Transverse colon (tissue), 4 donors: ENCODE measurements around the gene PLA2G4D. TPM values are rescaled to one million over a fixed set of nuclear protein-coding genes. Genes with fewer than 3 reads are reported as not detected.

Experiments used
- DNase-seq: peaks from one replicate; pipeline ENCODE4 v3.0.0-alpha.2; 2019
- H3K27ac ChIP-seq, 4 donors: fragments of 200-600 bp; sonication (generic); 2 replicates each; pipeline ENCODE4 v1.5.1; 2016 to 2018; ENCODE audit warnings: inconsistent platforms in 4 of 4
- H3K27me3 ChIP-seq: fragments of 200-600 bp; sonication (generic); 2 replicates; pipeline ENCODE4 v1.5.1; 2017; ENCODE audit warnings: inconsistent platforms
- H3K36me3 ChIP-seq, 4 donors: fragments of 200-600 bp; sonication (generic); 2 replicates each; pipeline ENCODE4 v1.5.1; 2017 to 2019; ENCODE audit warnings: inconsistent platforms in 4 of 4
- H3K4me1 ChIP-seq, 4 donors: fragments of 200-600 bp; sonication (generic); 2 replicates each; pipeline ENCODE4 v1.5.1; 2017 to 2020; ENCODE audit warnings: inconsistent platforms in 4 of 4
- H3K4me3 ChIP-seq, 4 donors: fragments of 200-600 bp; sonication (generic); 1 replicate in 1 of 4; 2 replicates in 3 of 4; pipeline versions ENCODE4 v1.5.1 to v1.6.1; 2017 to 2019; ENCODE audit warnings: inconsistent platforms in 4 of 4
- H3K9me3 ChIP-seq, 2 donors: fragments of 200-600 bp; sonication (generic); 2 replicates each; pipeline ENCODE4 v1.5.1; 2017 to 2019; ENCODE audit warnings: inconsistent platforms in 2 of 2
- EP300 ChIP-seq: sonication (generic); formaldehyde crosslinking; IDR thresholded peaks from one replicate; pipeline ENCODE4 v1.6.1; 2017; ENCODE audit warnings: antibody characterized with exemption, low read depth
- POLR2A ChIP-seq: fragments of 450-650 bp; IDR thresholded peaks from one replicate; pipeline ENCODE4 v1.6.1; 2016; ENCODE audit warnings: antibody characterized with exemption, mild to moderate bottlenecking, moderate library complexity
- POLR2AphosphoS5 ChIP-seq, 3 donors: sonication (generic); formaldehyde crosslinking; IDR thresholded peaks; one replicate each; pipeline ENCODE4 v1.6.1; 2016; ENCODE audit warnings: antibody characterized with exemption in 3 of 3
- WGBS, 2 donors: methylation state at CpG; one replicate each; pipeline ENCODE4 v1.1.5; 2018; ENCODE audit warnings: low coverage in 1 of 2; 5-methylcytosine and 5-hydroxymethylcytosine counted together
- in situ Hi-C, 4 donors: fragments of 200-750 bp; cut with MboI; loops; one replicate each; pipeline versions ENCODE4 v1.15.0 to v1.15.1; 2017; ENCODE audit warnings: low sequenced_read_pairs in 3 of 4, low pct_ligation_motif_present in 1 of 4, low pct_unique_long_range_greater_than_20kb in 1 of 4
- intact Hi-C: fragments of 100-400 bp; cut with DNase I; formaldehyde crosslinking; loops from one replicate; pipeline ENCODE4 v1.15.1; 2023; ENCODE audit warnings: low total_unique reads
- total RNA-seq, 4 donors: library from RNA; depleted of rRNA; stranded (reverse); fragments of >200 nt; gene quantifications; one replicate each; pipeline ENCODE4 v1.1.0, GENCODE V29; 2016
- TF ChIP-seq, protein P1 (sequence below), 5 experiments: fragments of 200-600 bp in 3 of 5; fragments of 450-650 bp in 2 of 5; sonication (generic) in 3 of 5; IDR thresholded peaks; 1 replicate in 2 of 5; 2 replicates in 3 of 5; pipeline ENCODE4 v1.5.1; 2016 to 2017; ENCODE audit warnings: antibody characterized with exemption in 5 of 5, inconsistent platforms in 3 of 5, mild to moderate bottlenecking in 2 of 5, moderate library complexity in 1 of 5

The PLA2G4D gene
- total RNA-seq, 4 donors from 2014 or later, result 0.16 TPM; not detected in 3

DNA sequence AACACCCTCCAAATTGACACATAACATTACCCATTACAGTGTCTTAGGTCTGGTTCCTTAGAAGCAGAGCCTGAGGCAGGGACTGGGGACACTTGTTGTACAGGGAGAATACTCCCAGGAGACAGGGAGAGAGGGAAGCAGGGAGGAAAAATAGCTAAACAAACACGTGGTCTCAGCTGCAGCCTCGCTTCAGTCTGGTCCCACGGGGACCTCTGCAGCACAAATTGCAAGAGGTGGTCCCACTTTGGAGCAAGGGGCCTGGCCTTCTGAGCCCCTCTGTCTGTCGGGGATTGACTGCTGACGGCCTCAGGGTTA is 25.0 kb upstream of the PLA2G4D start:
- no peak for DNase-seq
- no peaks in the 10 kb centered on the region for H3K9me3 ChIP-seq
- no peak overlapping the region for H3K4me3 ChIP-seq
- peak overlapping the region; percentile 13 to 66 (median 58) for H3K27ac ChIP-seq
- H3K4me1 ChIP-seq, result peaks cover 0 to 6% (median 5%) of the 10 kb centered on the region in 4 donors
- no peaks in the 10 kb centered on the region for H3K27me3 ChIP-seq
- in situ Hi-C loops (no loop called here), intact Hi-C loops (no loop called here)
- no peaks in the 10 kb centered on the region for H3K36me3 ChIP-seq
- TF ChIP-seq, protein P1, sequence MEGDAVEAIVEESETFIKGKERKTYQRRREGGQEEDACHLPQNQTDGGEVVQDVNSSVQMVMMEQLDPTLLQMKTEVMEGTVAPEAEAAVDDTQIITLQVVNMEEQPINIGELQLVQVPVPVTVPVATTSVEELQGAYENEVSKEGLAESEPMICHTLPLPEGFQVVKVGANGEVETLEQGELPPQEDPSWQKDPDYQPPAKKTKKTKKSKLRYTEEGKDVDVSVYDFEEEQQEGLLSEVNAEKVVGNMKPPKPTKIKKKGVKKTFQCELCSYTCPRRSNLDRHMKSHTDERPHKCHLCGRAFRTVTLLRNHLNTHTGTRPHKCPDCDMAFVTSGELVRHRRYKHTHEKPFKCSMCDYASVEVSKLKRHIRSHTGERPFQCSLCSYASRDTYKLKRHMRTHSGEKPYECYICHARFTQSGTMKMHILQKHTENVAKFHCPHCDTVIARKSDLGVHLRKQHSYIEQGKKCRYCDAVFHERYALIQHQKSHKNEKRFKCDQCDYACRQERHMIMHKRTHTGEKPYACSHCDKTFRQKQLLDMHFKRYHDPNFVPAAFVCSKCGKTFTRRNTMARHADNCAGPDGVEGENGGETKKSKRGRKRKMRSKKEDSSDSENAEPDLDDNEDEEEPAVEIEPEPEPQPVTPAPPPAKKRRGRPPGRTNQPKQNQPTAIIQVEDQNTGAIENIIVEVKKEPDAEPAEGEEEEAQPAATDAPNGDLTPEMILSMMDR (IDR thresholded peaks at IDR 0.05), result no peak
- TF ChIP-seq EP300 (no peak), POLR2AphosphoS5 (IDR thresholded peaks at IDR 0.05) (no peak), POLR2A (no peak)
- 49 to 53% methylated on average over 3 to 5 of the region's 5 CpGs for WGBS, 2 donors

DNA sequence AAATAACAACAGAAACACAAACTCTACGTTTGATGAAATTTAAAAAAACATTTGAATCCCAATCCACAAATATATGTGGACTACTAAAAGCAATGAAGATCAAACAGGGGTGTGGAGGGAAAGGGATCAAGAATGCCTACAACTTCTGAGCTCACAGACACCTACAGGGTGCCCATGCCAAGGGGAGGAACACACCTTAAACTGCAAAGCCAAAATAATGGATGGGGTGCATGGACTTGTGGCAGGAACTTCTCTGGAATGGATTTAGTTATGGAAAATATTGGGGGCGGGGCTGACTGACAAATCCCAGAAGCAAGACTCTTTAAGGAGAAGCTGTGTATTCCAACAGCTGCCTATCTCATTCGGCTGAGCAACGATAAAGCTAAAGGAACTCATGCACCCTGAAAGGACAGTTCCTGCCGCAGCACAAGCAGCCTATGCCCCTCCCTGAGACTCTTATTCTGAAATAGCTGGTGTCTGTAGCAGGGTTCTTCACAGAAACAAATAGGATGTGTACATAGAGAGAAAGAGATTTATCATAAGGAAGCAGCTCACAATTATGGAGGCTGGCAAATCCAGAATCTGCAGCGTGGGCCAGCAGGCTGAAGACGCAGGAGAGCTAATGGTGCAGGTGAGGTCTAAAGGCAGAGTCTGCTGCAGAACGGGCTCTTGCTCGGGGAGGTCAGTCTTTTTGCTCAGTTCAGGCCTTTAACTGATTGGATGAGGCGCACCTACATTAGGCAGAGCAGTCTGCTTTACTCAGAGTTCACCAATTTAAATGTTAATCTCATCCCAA is 24.5 kb upstream of the PLA2G4D start:
- intact Hi-C loops (no loop called here), in situ Hi-C loops (no loop called here)
- peak; percentile 41 for DNase-seq
- Histone ChIP-seq H3K27me3 (no peaks in the 10 kb centered on the region), H3K4me1 (peaks cover 0 to 6% (median 5%) of the 10 kb centered on the region in 4 donors), H3K36me3 (no peaks in the 10 kb centered on the region), H3K9me3 (no peaks in the 10 kb centered on the region), H3K4me3 (no peak overlapping the region), H3K27ac (peak overlapping the region; percentile 13 to 66 (median 58))
- WGBS, 2 donors, result 19 to 21% methylated on average over 6 to 10 of the region's 10 CpGs
- TF ChIP-seq, protein P1 (IDR thresholded peaks at IDR 0.05), result no peak
- TF ChIP-seq POLR2AphosphoS5 (IDR thresholded peaks at IDR 0.05), result no peak
- no peak for TF ChIP-seq POLR2A
- TF ChIP-seq EP300, result no peak

DNA sequence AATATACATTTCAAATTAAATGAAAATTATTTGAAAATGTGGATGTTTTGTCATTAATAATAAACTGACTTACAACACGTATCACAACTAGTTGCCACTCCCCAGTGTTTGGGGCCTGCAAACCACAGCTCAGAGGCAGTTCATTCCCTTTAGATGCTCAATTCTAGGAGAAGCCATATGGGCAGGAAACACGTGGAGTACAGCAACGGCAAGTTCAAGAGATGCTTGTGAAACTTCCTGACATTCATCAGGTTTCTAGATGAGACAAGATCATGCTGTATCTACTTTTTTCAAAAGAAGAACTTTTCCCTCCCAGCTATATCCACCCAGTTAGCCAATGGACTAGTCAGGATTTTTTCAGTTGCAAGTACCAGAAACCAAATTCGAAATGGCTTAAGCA is 17.6 kb upstream of the PLA2G4D start:
- H3K4me1 ChIP-seq, result peaks cover 0 to 22% (median 8%) of the 10 kb centered on the region in 4 donors
- in situ Hi-C loops (no loop called here), intact Hi-C loops (no loop called here)
- no peak overlapping the region for H3K4me3 ChIP-seq
- no peak for DNase-seq
- H3K27me3 ChIP-seq, result no peaks in the 10 kb centered on the region
- H3K36me3 ChIP-seq, result no peaks in the 10 kb centered on the region
- no peak for TF ChIP-seq EP300
- TF ChIP-seq, protein P1 (IDR thresholded peaks at IDR 0.05), result no peak
- TF ChIP-seq POLR2AphosphoS5 (IDR thresholded peaks at IDR 0.05), result no peak
- no peak for TF ChIP-seq POLR2A
- H3K27ac ChIP-seq, result peak overlapping the region in 1 of 4 donors; percentile 21
- H3K9me3 ChIP-seq, result no peaks in the 10 kb centered on the region
- 50 to 81% methylated on average over 2 to 4 of the region's 4 CpGs for WGBS, 2 donors

DNA sequence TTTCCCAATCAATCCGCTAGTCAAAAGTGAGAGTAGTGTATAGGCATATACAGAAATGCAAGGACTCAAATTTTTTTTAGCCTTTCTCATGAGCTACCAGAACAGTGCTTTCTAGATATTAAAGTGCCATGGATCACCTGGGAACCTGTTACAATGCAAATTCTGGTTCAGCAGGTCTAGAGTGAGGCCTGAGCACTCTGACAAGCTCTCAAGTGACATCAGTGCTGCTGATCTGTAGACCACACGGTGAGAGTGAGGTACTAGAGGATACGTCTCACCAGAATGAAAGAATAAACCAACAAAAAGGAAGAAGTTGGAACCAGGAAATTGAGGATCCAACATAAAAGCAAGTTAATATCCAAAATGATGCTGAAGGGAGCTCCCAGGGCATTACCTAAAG is 16.0 kb upstream of the PLA2G4D start:
- H3K4me1 ChIP-seq, result peaks cover 7 to 35% (median 17%) of the 10 kb centered on the region in 4 donors
- no peaks in the 10 kb centered on the region for H3K9me3 ChIP-seq
- in situ Hi-C loops, result no loop called here
- H3K4me3 ChIP-seq, result no peak overlapping the region
- H3K27ac ChIP-seq, result no peak overlapping the region
- no peaks in the 10 kb centered on the region for H3K27me3 ChIP-seq
- intact Hi-C loops, result no loop called here
- 70 to 73% methylated on average over 3 of the region's 3 CpGs for WGBS, 2 donors
- no peak for TF ChIP-seq POLR2A
- TF ChIP-seq POLR2AphosphoS5 (IDR thresholded peaks at IDR 0.05), result no peak
- TF ChIP-seq EP300, result no peak
- TF ChIP-seq, protein P1 (IDR thresholded peaks at IDR 0.05), result no peak
- no peak for DNase-seq
- no peaks in the 10 kb centered on the region for H3K36me3 ChIP-seq
